Erythroblast (primary cell): Measurements from ENCODE around the gene INPP5K.

Source experiments
- GATA1 ChIP-seq: IDR thresholded peaks from 2 replicates; pipeline ENCODE4 v1.6.1; 2011; ENCODE audit warnings: low read depth, mild to moderate bottlenecking, control low read depth, low read length, moderate library complexity
- POLR2A ChIP-seq: IDR thresholded peaks from 2 replicates; pipeline ENCODE4 v1.6.1; 2011; ENCODE audit warnings: mild to moderate bottlenecking, low read length

DNA sequence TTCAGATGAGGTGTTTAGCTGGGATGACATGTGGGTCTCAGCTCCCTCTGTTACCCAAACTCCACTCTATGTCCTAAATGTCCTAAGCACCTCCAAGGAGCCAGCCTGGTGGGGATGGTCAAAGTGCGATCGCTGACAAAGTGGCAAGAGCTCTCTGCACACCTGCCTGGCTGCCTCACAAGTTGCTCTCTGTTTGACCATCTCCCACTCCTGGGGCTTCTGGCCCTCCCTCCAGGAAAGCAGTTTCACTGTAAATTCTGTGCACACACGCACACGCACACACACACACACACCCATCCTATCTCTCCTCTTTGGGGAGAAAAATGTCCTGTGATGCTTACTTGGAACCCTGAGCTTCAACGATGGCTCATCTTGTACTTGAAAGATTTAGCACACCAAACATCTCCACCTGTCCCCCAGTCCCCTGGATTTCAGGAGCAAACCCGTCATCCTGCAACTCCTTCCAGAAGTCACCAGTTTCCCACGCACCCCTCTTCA lies 44.5 kb upstream of the INPP5K start:
- no peak for TF ChIP-seq POLR2A
- no peak for TF ChIP-seq GATA1
